Ovary (tissue), 3 donors: Measurements from ENCODE around the gene TGFB1I1.

Source experiments
- CTCF ChIP-seq, 3 donors: fragments of 450-650 bp in 2 of 3; fragments of 200-600 bp in 1 of 3; IDR thresholded peaks; one replicate each; pipeline versions ENCODE4 v1.5.1 to v1.8.0; 2016 to 2022; ENCODE audit warnings: antibody characterized with exemption in 3 of 3, mild to moderate bottlenecking in 1 of 3
- EP300 ChIP-seq: sonication (generic); formaldehyde crosslinking; IDR thresholded peaks from one replicate; pipeline ENCODE4 v1.6.1; 2017; ENCODE audit warnings: antibody characterized with exemption
- POLR2A ChIP-seq: fragments of 450-650 bp; IDR thresholded peaks from one replicate; pipeline ENCODE4 v1.6.1; 2017; ENCODE audit warnings: antibody characterized with exemption, mild to moderate bottlenecking, moderate library complexity
- donor health status: DM: no; HTN: no; CAD: no.

DNA sequence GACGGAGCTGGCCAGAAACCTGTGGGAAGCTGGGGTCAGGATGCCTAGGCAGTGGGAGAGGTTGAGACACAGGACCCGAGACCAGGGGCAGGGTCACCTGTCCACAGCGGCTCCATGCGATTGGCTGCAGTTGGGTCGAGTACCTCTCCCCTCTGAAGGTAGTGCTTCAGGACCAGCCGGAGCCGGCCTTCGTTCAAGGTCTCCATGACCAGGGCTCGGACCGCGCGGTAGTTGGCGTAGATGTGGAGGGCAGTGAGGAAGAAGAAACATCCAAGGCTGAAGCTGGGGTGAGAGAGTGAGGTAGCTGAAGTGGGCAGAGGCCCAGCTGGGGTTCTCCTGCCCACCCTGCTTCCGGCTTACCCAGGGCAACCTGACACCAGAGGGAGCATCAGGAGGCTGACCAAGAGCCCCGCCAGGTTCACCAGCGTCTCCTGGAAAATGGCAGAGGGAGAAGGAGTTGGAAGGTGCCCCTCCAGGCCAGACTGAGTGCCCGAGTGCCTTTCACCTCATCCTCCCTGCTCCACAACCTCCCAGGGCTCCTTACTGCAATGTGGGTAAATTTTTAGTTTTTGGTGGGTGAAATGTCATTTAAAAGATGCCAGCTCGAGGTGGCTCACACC lies 21.7 kb downstream of the TGFB1I1 start:
- no peak for TF ChIP-seq POLR2A
- no peak for TF ChIP-seq CTCF (IDR thresholded peaks at IDR 0.05)
- TF ChIP-seq EP300 = no peak
